GM04504 (cell line): ENCODE measurements around the gene MAP7.

Experiments used
- DNase-seq: peaks from one replicate; pipeline ENCODE4 v3.0.0-alpha.2; 2012; ENCODE audit warnings: low read depth

Gene MAP7

GRCh38 chr6:136564180-136564579, 14.0 kb upstream of the MAP7 start:
- DNase-seq: no peak

- no peak for DNase-seq
Observed at GRCh38 chr6:136563386-136564152, 13.3 kb upstream of the MAP7 start.

- no peak for DNase-seq
Observed at GRCh38 chr6:136562211-136562610, 12.0 kb upstream of the MAP7 start.

GRCh38 chr6:136553166-136553787, 3.1 kb upstream of the MAP7 start:
- DNase-seq: no peak

GRCh38 chr6:136552054-136552453, 1.8 kb upstream of the MAP7 start:
- no peak for DNase-seq

GRCh38 chr6:136551103-136551502, 881 bp upstream of the MAP7 start:
- DNase-seq: no peak

- no peak for DNase-seq
Observed at GRCh38 chr6:136550045-136550329, 235 bp downstream of the MAP7 start.

- no peak for DNase-seq
Observed at GRCh38 chr6:136549300-136550044, 750 bp downstream of the MAP7 start.

GRCh38 chr6:136548582-136549299, 1.5 kb downstream of the MAP7 start:
- no peak for DNase-seq

- DNase-seq: no peak
Observed at GRCh38 chr6:136547871-136548270, 2.4 kb downstream of the MAP7 start.

- peak; percentile 21 for DNase-seq
Observed at GRCh38 chr6:136547336-136547735, 2.9 kb downstream of the MAP7 start.

GRCh38 chr6:136546331-136546730, 3.9 kb downstream of the MAP7 start:
- DNase-seq: no peak

- DNase-seq: no peak
Observed at GRCh38 chr6:136544326-136544725, 5.9 kb downstream of the MAP7 start.

GRCh38 chr6:136541395-136541794, 8.8 kb downstream of the MAP7 start:
- no peak for DNase-seq

- no peak for DNase-seq
Observed at GRCh38 chr6:136539967-136540652, 10.1 kb downstream of the MAP7 start.

GRCh38 chr6:136538836-136539235, 11.4 kb downstream of the MAP7 start:
- no peak for DNase-seq

GRCh38 chr6:136535880-136536650, 14.2 kb downstream of the MAP7 start:
- DNase-seq: no peak

GRCh38 chr6:136535017-136535765, 15.0 kb downstream of the MAP7 start:
- DNase-seq: no peak

GRCh38 chr6:136534268-136534667, 16.0 kb downstream of the MAP7 start:
- DNase-seq: no peak

- no peak for DNase-seq
Observed at GRCh38 chr6:136533487-136533886, 16.7 kb downstream of the MAP7 start.

- DNase-seq: no peak
Observed at GRCh38 chr6:136532030-136532429, 18.2 kb downstream of the MAP7 start.
